H9 (cell line): ENCODE results near the gene TP53TG5. TPM values are rescaled to one million over a fixed set of nuclear protein-coding genes. Genes with fewer than 3 reads are reported as not detected.

Experiments
- DNase-seq: peaks from one replicate; pipeline ENCODE4 v3.0.0-alpha.2; 2017
- H2AFZ ChIP-seq: one replicate; pipeline ENCODE4 v1.6.1; 2013; ENCODE audit warnings: mild to moderate bottlenecking, low read length, control low read depth, moderate library complexity
- H2AK5ac ChIP-seq: 2 replicates; pipeline ENCODE4 v1.6.1; 2013; ENCODE audit warnings: low read length, control low read depth, mixed read lengths; ENCODE audit not compliant: insufficient read length
- H2BK120ac ChIP-seq: one replicate; pipeline ENCODE4 v1.6.1; 2013; ENCODE audit warnings: low read depth, mild to moderate bottlenecking, low read length, control low read depth, inconsistent platforms; ENCODE audit not compliant: poor library complexity, severe bottlenecking
- H2BK12ac ChIP-seq: 2 replicates; pipeline ENCODE4 v1.6.1; 2013; ENCODE audit warnings: low read length, control low read depth, mixed read lengths, low read depth; ENCODE audit not compliant: insufficient read length
- H2BK15ac ChIP-seq: 2 replicates; pipeline ENCODE4 v1.6.1; 2013; ENCODE audit warnings: low read depth, low read length, control low read depth
- H2BK20ac ChIP-seq: one replicate; pipeline ENCODE4 v1.6.1; 2013; ENCODE audit warnings: low read depth, mild to moderate bottlenecking, low read length, control low read depth, inconsistent platforms; ENCODE audit not compliant: poor library complexity, severe bottlenecking
- H2BK5ac ChIP-seq: 2 replicates; pipeline ENCODE4 v1.6.1; 2013; ENCODE audit warnings: low read length, control low read depth, mixed read lengths; ENCODE audit not compliant: insufficient read length
- H3K14ac ChIP-seq: 2 replicates; pipeline ENCODE4 v1.6.1; 2013; ENCODE audit warnings: low read length, control low read depth; ENCODE audit not compliant: insufficient read depth
- H3K18ac ChIP-seq: 2 replicates; pipeline ENCODE4 v1.6.1; 2013; ENCODE audit warnings: low read depth, mild to moderate bottlenecking, mixed read lengths, low read length, control low read depth; ENCODE audit not compliant: insufficient read length
- H3K23ac ChIP-seq: 2 replicates; pipeline ENCODE4 v1.6.1; 2013; ENCODE audit warnings: low read length, control low read depth, mixed read lengths, low read depth; ENCODE audit not compliant: insufficient read length
- H3K23me2 ChIP-seq: 2 replicates; pipeline ENCODE4 v1.6.1; 2013; ENCODE audit warnings: low read depth, mild to moderate bottlenecking, mixed read lengths, low read length, control low read depth; ENCODE audit not compliant: insufficient read length, poor library complexity, severe bottlenecking
- H3K27ac ChIP-seq: 2 replicates; pipeline ENCODE4 v1.5.1; 2013; ENCODE audit warnings: low read length, control low read depth, mixed read lengths, low read depth; ENCODE audit not compliant: insufficient read length
- H3K27me3 ChIP-seq: 2 replicates; pipeline ENCODE4 v1.6.1; 2013; ENCODE audit warnings: low read length, control low read depth, inconsistent platforms; ENCODE audit not compliant: insufficient read depth
- H3K4ac ChIP-seq: 2 replicates; pipeline ENCODE4 v1.6.1; 2013; ENCODE audit warnings: low read depth, mild to moderate bottlenecking, control low read depth, inconsistent platforms, low read length, moderate library complexity
- H3K4me1 ChIP-seq: 2 replicates; pipeline ENCODE4 v1.6.1; 2013; ENCODE audit warnings: low read length, control low read depth, inconsistent platforms; ENCODE audit not compliant: insufficient read depth
- H3K4me2 ChIP-seq: 2 replicates; pipeline ENCODE4 v1.6.1; 2013; ENCODE audit warnings: low read length, control low read depth, mixed read lengths; ENCODE audit not compliant: insufficient read length, insufficient read depth
- H3K56ac ChIP-seq: 2 replicates; pipeline ENCODE4 v1.6.1; 2013; ENCODE audit warnings: low read depth, mild to moderate bottlenecking, mixed read lengths, low read length, control low read depth; ENCODE audit not compliant: insufficient read length
- H3K79me1 ChIP-seq: 2 replicates; pipeline ENCODE4 v1.6.1; 2013; ENCODE audit warnings: low read depth, mild to moderate bottlenecking, moderate library complexity, low read length, control low read depth, inconsistent platforms; ENCODE audit not compliant: insufficient read depth, poor library complexity, severe bottlenecking
- H3K79me2 ChIP-seq: 2 replicates; pipeline ENCODE4 v1.6.1; 2013; ENCODE audit warnings: low read length, control low read depth, inconsistent platforms; ENCODE audit not compliant: insufficient read depth
- H3K9ac ChIP-seq: 2 replicates; pipeline ENCODE4 v1.6.1; 2013; ENCODE audit warnings: low read length, control low read depth, mixed read lengths; ENCODE audit not compliant: insufficient read length; ENCODE audit errors: extremely low read depth
- H3K9me3 ChIP-seq: one replicate; pipeline ENCODE4 v1.6.1; 2013; ENCODE audit warnings: low read depth, low read length, inconsistent platforms; ENCODE audit not compliant: control insufficient read depth
- H3T11ph ChIP-seq: one replicate; pipeline ENCODE4 v1.6.1; 2013; ENCODE audit warnings: mild to moderate bottlenecking, low read length, control low read depth, inconsistent platforms
- H4K20me1 ChIP-seq: one replicate; pipeline ENCODE4 v1.6.1; 2013; ENCODE audit not compliant: control insufficient read depth, insufficient read length, insufficient read depth
- H4K5ac ChIP-seq: 2 replicates; pipeline ENCODE4 v1.6.1; 2013; ENCODE audit warnings: low read depth, mild to moderate bottlenecking, mixed read lengths, low read length, control low read depth; ENCODE audit not compliant: insufficient read length
- H4K8ac ChIP-seq: replicated peaks from 2 replicates; pipeline ENCODE4 v1.6.1; 2013; ENCODE audit warnings: low read length, control low read depth, mixed read lengths, low read depth; ENCODE audit not compliant: insufficient read length
- H4K91ac ChIP-seq: 2 replicates; pipeline ENCODE4 v1.6.1; 2013; ENCODE audit warnings: low read depth, mild to moderate bottlenecking, moderate library complexity, mixed read lengths, low read length, control low read depth; ENCODE audit not compliant: insufficient read length
- H3K27ac Mint-ChIP-seq, 3 experiments: 2 replicates in 2 of 3; 3 replicates in 1 of 3; pipeline ENCODE4 v1.8.0; 2020 to 2021; ENCODE audit warnings: mixed read lengths in 3 of 3, mild to moderate bottlenecking in 1 of 3, moderate library complexity in 1 of 3
- H3K27me3 Mint-ChIP-seq: 2 replicates; pipeline ENCODE4 v1.8.0; 2021; ENCODE audit warnings: low read depth, mild to moderate bottlenecking, moderate library complexity, mixed read lengths
- H3K36me3 Mint-ChIP-seq, 3 experiments: 2 replicates in 2 of 3; 3 replicates in 1 of 3; pipeline ENCODE4 v1.8.0; 2020 to 2021; ENCODE audit warnings: low read depth in 3 of 3, mixed read lengths in 3 of 3; ENCODE audit not compliant: insufficient read depth in 1 of 3
- H3K4me1 Mint-ChIP-seq, 2 experiments: 2 replicates each; pipeline ENCODE4 v1.8.0; 2020; ENCODE audit warnings: mixed read lengths in 2 of 2
- H3K4me3 Mint-ChIP-seq, 2 experiments: 2 replicates in 1 of 2; 3 replicates in 1 of 2; pipeline ENCODE4 v1.8.0; 2020 to 2021; ENCODE audit warnings: mild to moderate bottlenecking in 2 of 2, mixed read lengths in 2 of 2, moderate library complexity in 1 of 2
- H3K9me3 Mint-ChIP-seq, 2 experiments: 2 replicates in 1 of 2; 3 replicates in 1 of 2; pipeline ENCODE4 v1.8.0; 2020; ENCODE audit warnings: mild to moderate bottlenecking in 2 of 2, mixed read lengths in 2 of 2, moderate library complexity in 1 of 2
- WGBS: extraction: QIAGEN DNeasy Blood & Tissue Kit; methylation state at CpG from one replicate; pipeline ENCODE4 v1.1.7; 2013; ENCODE audit warnings: missing lambda C conversion rate, low lambda C conversion rate, mixed read lengths; ENCODE audit not compliant: insufficient read length; ENCODE audit errors: extremely low coverage; 5-methylcytosine and 5-hydroxymethylcytosine counted together
- total RNA-seq: library from RNA; stranded (reverse); gene quantifications from 2 replicates; pipeline ENCODE4 v1.2.1, GENCODE V29; 2021
- TF ChIP-seq, protein P1 (sequence below): fragments of 200-600 bp; sonication (generic); conservative IDR thresholded peaks from 3 replicates; pipeline ENCODE4 v1.8.0; 2021; ENCODE audit warnings: antibody characterized with exemption, mild to moderate bottlenecking

The TP53TG5 gene
- total RNA-seq, 1 experiment from 2014 or later = not detected

DNA sequence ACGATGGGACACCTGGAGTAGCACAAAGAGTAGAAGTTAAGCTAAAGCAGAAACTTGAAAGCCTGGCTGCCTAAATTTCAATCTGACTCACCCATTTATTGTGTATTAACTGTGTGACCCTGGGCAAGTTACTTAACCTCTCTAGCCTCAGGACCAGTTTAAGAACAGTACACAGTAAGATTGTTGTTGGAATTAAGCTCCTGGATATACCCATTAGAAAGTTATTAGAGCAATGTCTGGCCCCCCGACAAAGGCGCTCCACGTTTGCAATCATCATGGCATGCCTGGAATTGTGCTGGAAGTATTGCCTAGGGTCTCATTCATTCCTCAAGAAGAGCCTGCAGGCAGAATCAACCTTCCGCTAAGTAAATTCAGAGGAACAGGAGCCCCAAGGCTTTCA lies 31.3 kb downstream of the TP53TG5 start:
- WGBS = no CpG with 5 or more reads among the region's 5 CpGs
- H3K36me3 Mint-ChIP-seq = no peaks in the 10 kb centered on the region
- peaks cover 3% of the 10 kb centered on the region; the same call in 1 of the 2 replicates for H3K79me2 ChIP-seq
- H4K20me1 ChIP-seq = no peaks in the 10 kb centered on the region
- H3K23me2 ChIP-seq = peaks cover 9% of the 10 kb centered on the region
- no peak overlapping the region for H3K4ac ChIP-seq
- no peaks in the 10 kb centered on the region for H3K79me1 ChIP-seq
- H3K27me3 Mint-ChIP-seq = peaks cover 4% of the 10 kb centered on the region; the same call in 1 of the 2 replicates
- no peak overlapping the region for H2BK5ac ChIP-seq
- peaks cover 58 to 60% of the 10 kb centered on the region in 2 experiments for H3K4me1 Mint-ChIP-seq
- no peaks in the 10 kb centered on the region for H3K9me3 ChIP-seq
- H3K4me3 Mint-ChIP-seq = peak overlapping the region; percentile 82 to 90
- H2BK20ac ChIP-seq = no peak overlapping the region
- H3K9me3 Mint-ChIP-seq = no peaks in the 10 kb centered on the region
- H3K9ac ChIP-seq = no peak overlapping the region
- H3K4me1 ChIP-seq = peaks cover 28% of the 10 kb centered on the region; the same call in 1 of the 2 replicates
- no peak overlapping the region for H4K91ac ChIP-seq
- H2BK15ac ChIP-seq = no peak overlapping the region
- no peak overlapping the region for H2BK120ac ChIP-seq
- H3T11ph ChIP-seq = no peak overlapping the region
- H4K5ac ChIP-seq = no peak overlapping the region
- H2AK5ac ChIP-seq = no peak overlapping the region
- no peak overlapping the region for H2BK12ac ChIP-seq
- H3K27ac Mint-ChIP-seq = no peak overlapping the region
- H3K18ac ChIP-seq = no peak overlapping the region
- H4K8ac ChIP-seq = no peak overlapping the region
- no peak overlapping the region for H3K27ac ChIP-seq
- no peaks in the 10 kb centered on the region for H3K27me3 ChIP-seq
- TF ChIP-seq, protein P1, sequence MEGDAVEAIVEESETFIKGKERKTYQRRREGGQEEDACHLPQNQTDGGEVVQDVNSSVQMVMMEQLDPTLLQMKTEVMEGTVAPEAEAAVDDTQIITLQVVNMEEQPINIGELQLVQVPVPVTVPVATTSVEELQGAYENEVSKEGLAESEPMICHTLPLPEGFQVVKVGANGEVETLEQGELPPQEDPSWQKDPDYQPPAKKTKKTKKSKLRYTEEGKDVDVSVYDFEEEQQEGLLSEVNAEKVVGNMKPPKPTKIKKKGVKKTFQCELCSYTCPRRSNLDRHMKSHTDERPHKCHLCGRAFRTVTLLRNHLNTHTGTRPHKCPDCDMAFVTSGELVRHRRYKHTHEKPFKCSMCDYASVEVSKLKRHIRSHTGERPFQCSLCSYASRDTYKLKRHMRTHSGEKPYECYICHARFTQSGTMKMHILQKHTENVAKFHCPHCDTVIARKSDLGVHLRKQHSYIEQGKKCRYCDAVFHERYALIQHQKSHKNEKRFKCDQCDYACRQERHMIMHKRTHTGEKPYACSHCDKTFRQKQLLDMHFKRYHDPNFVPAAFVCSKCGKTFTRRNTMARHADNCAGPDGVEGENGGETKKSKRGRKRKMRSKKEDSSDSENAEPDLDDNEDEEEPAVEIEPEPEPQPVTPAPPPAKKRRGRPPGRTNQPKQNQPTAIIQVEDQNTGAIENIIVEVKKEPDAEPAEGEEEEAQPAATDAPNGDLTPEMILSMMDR = no peak
- peak overlapping the region; percentile 95 for H3K4me2 ChIP-seq
- no peak overlapping the region for H3K56ac ChIP-seq
- DNase-seq = no peak
- H2AFZ ChIP-seq = no peak overlapping the region
- H3K14ac ChIP-seq = no peak overlapping the region
- no peak overlapping the region for H3K23ac ChIP-seq
